HTERT RPE-1 (cell line): Measurements from ENCODE around the gene ABCA6.
"Not testable (repeated sequence)": the region's sequence is repeated elsewhere in the genome, so short reads cannot be mapped to it uniquely, and the experiment has no call there.

Source experiments
- in situ Hi-C: fragments of 300-500 bp; cut with MboI; formaldehyde crosslinking; loops from 4 replicates; pipeline ENCODE4 v1.14.3; 2020; ENCODE audit warnings: low sequenced_read_pairs

ABCA6 gene

DNA sequence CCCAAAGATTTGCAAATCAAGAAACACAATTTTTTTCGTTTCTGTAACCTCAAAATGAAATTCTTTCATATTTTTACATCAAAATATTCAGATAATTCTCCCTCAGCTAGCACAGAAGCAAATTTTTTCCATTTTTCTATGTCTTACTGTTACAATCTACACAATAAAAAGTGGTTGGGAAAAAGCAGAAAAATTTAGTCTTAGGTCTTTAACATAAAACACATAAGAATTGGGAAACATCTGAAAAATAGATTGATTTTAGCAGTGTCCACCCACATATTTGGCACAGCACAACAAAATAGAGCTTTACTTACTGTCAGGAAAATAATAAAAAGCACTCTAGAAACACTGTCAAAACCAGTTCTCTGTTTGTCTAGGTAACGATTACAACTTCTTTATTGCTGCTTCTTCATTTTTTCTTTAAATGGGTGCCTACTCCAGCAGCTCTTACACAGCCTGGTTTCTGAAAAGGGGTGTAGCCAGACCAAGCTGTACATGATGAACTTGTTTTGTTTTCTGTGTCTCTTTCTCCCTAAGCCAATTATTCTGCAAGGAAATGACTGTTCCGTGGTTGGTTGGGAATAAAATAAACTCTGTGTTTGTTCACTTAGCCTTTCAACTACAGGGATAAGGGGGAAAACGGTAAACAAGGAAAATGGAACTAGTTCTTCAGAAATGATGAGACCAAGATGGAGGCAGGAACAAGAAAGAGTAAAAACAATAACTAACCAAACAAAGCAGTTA is at the start of gene ABCA6:
Gene ABCA6, minus strand, starts transcription at position 465 of the 744 bp plus-strand sequence. CDS start 1,192 bp downstream, outside the sequence.
- in situ Hi-C loops: no loop called here

DNA sequence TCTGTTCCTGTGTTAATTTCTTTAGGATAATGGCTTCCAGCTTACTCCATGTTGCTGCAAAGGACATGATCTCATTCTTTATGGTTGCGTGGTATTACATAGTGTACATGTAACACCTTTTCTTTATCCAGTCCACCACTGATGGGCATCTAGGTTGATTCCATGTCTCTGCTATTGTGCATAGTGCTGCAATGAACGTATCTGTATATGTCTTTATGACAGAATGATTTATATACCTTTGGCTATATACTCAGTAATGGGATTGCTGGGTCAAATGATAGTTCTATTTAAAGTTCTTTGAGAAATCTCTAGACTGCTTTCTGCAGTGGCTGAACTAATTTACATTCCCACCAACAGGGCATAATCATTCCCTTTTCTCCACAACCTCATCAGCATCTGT is 47.1 kb upstream of the ABCA6 start:
- in situ Hi-C loops: no loop called here

DNA sequence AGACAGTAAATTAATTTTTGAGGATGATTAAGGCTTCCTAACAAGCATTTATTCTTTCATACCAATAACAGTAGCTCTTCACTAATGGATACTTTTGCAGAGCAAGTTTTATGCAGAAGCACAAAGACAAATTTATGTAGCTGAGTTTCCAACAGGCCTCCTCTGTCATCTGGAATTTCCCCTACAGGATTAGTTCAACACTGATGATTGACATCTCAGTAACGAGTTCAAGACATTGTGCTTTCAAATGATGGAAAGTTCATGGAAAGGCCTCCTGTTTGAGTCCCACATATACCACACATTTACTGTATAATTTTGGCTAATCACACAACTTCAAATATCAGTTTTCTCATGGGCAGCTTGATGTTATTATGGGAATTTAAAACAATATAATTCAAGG is 46.4 kb upstream of the ABCA6 start:
- in situ Hi-C loops: no loop called here

DNA sequence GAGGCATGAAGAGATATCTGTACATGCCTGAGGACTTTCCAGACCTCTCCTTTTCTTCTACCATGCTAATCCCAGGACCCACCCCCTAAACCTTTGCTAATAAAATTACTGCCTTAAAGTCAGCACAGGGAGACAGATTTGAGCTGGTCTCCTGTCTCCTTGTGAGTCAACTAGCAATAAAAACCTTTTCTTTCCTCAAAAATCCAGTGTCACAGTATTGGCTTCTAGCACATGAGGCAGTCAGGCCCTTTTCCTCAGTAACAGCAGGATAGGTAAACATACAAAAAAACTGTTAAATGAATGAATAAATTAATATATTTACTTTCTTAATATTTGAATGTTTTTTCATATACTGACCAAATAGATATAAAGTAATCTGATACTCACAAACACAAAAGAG is 45.6 kb upstream of the ABCA6 start:
- in situ Hi-C loops: no loop called here

DNA sequence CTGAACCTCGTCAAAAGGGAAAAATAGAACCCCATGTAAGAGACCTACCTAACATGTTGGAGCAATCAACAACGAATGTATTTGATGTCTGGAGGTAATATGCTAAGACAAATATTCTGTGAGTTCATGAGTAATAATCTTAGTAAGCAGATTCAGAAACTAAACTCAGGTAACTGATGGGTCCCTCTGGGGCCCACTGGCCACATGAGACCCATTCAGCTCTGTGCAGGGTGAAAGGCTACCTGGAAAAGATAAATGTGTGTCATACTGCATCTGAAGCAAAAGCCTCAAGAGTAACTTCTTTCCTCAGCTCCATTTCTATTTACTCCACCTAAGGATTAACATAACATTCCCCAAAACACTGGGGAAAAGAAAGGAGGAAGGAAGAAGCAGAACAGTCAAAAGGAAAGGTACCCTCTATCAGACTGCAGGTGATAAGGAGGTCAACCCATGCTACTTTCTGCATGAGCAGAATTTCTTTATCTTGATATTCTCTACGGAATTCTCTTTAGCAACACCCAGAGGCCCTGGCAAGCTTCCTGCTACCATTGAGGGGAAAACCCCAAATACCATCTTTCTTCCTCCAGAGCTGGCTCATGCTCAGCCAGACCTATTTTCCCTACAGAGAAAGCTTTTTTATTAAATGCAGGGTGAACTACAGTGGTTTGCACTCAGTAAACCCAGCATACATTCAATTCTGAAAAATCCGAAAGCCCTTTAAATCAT is 37.7 kb upstream of the ABCA6 start:
- in situ Hi-C loops: no loop called here

DNA sequence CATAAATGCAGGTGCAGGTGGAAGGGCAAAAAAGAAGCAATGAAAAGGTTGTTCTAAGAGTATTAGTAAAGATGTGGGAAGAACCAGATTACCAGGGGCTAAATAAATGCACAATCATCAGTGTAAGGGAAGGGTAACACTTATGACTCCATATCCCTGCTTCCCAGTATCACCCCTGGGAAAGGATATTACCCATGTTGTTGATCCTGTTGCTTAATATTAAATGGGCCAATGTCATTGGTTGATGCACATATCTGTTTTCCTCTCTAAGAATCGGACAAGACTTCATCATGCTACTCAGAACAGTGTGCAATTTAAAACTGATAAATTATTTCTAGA is 34.7 kb upstream of the ABCA6 start:
- in situ Hi-C loops: no loop called here

GRCh38 chr17:69175625-69176456 is 34.1 kb upstream of the ABCA6 start:
- in situ Hi-C loops: no loop called here

DNA sequence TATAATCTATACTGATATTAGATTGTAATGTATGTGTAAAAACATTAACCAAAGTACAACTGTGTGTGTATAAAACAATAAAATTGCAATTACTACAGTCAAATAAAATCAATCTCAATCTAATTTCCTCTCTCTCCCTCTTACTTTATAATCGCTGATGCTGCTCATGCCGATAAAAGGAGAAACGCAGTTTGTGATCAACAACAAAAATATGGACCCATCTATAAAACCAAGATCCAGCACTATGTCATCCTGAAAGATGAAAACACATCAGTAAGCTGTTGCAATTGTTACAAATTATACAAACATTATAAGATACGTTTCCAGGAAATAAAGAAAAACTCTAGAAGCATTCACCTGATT is 33.5 kb upstream of the ABCA6 start:
- in situ Hi-C loops: no loop called here

- in situ Hi-C loops: no loop called here
Observed at GRCh38 chr17:69173118-69173517, 31.4 kb upstream of the ABCA6 start.

- in situ Hi-C loops: no loop called here
Observed at GRCh38 chr17:69170377-69170776, 28.7 kb upstream of the ABCA6 start.

GRCh38 chr17:69168642-69169041 is 26.9 kb upstream of the ABCA6 start:
- in situ Hi-C loops: not testable (repeated sequence)

GRCh38 chr17:69166957-69167356 is 25.3 kb upstream of the ABCA6 start:
- in situ Hi-C loops: no loop called here

DNA sequence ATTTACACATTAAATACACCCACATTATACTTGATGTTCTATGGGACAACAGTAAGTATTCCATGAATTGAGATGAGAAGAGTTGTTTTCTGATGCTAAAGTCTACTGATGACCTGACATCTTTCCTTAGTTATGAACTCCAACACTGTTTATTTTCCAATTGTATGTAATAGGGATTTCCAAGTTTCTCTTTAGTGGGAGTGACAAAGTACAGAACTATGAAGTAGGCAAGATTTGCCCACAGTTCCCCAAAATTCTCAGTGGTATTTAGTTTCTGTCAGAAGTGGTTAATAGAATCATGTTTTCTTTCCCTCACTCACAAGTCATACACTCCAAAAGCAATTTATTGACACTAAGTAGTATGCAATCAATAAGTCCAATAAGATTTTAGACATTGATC is 22.5 kb upstream of the ABCA6 start:
- in situ Hi-C loops: no loop called here

DNA sequence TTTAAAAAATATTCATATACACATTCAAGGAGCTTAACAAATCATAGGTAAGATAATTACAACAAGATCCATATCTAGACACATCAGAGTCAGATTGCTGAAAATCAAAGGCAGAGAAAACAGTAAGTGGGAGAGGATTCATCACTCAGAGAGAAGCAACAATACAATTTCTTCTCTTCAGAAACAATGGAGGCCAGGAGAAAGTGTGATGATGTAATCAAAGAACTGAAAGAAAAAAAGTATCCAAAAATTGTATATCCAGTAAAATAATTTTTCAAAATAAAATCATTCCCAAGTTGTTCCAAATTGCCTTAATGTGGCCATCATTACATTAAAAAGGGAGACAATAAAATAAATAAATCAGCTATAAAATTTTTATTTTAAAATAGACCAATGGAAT is 17.7 kb upstream of the ABCA6 start:
- in situ Hi-C loops: no loop called here

- in situ Hi-C loops: no loop called here
Observed at GRCh38 chr17:69154267-69154666, 12.6 kb upstream of the ABCA6 start.

DNA sequence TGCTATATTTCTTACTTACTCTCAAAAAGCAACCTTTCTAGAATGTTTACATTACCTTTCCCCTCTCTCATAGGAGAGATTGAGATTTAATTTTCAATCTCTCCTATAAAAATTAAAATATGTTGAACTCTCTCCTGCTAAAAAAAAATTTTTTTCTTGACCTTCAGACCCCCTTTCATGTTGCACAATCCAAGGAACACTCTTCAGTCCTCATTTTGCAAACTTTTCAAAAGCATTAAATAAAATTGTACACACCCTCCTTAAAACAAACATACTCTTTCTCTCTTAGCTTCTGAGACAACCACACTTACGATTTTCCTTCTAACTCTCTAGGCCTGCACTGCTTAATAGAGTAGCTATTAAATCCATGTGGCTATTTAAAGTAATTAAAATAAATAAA is 8.6 kb upstream of the ABCA6 start:
- in situ Hi-C loops: no loop called here

GRCh38 chr17:69147460-69147859 is 5.8 kb upstream of the ABCA6 start:
- in situ Hi-C loops: no loop called here

GRCh38 chr17:69144331-69145255 is 2.9 kb upstream of the ABCA6 start:
- in situ Hi-C loops: no loop called here

GRCh38 chr17:69143683-69144231 is 2.1 kb upstream of the ABCA6 start:
- in situ Hi-C loops: no loop called here

- in situ Hi-C loops: no loop called here
Observed at GRCh38 chr17:69143151-69143550, 1.5 kb upstream of the ABCA6 start.
